HG03064 (cell line): ENCODE data around the gene CHD8.
"Not testable (repeated sequence)": the region's sequence is repeated elsewhere in the genome, so short reads cannot be mapped to it uniquely, and the experiment has no call there.

ENCODE experiments used
- ATAC-seq: cut with Tn5 transposase; IDR thresholded peaks from one replicate; pipeline ENCODE4 v1.9.1; 2021; ENCODE audit warnings: low read depth; ENCODE audit not compliant: unreplicated experiment

Gene CHD8, protein sequence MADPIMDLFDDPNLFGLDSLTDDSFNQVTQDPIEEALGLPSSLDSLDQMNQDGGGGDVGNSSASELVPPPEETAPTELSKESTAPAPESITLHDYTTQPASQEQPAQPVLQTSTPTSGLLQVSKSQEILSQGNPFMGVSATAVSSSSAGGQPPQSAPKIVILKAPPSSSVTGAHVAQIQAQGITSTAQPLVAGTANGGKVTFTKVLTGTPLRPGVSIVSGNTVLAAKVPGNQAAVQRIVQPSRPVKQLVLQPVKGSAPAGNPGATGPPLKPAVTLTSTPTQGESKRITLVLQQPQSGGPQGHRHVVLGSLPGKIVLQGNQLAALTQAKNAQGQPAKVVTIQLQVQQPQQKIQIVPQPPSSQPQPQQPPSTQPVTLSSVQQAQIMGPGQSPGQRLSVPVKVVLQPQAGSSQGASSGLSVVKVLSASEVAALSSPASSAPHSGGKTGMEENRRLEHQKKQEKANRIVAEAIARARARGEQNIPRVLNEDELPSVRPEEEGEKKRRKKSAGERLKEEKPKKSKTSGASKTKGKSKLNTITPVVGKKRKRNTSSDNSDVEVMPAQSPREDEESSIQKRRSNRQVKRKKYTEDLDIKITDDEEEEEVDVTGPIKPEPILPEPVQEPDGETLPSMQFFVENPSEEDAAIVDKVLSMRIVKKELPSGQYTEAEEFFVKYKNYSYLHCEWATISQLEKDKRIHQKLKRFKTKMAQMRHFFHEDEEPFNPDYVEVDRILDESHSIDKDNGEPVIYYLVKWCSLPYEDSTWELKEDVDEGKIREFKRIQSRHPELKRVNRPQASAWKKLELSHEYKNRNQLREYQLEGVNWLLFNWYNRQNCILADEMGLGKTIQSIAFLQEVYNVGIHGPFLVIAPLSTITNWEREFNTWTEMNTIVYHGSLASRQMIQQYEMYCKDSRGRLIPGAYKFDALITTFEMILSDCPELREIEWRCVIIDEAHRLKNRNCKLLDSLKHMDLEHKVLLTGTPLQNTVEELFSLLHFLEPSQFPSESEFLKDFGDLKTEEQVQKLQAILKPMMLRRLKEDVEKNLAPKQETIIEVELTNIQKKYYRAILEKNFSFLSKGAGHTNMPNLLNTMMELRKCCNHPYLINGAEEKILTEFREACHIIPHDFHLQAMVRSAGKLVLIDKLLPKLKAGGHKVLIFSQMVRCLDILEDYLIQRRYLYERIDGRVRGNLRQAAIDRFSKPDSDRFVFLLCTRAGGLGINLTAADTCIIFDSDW (N-terminal part only)

DNA sequence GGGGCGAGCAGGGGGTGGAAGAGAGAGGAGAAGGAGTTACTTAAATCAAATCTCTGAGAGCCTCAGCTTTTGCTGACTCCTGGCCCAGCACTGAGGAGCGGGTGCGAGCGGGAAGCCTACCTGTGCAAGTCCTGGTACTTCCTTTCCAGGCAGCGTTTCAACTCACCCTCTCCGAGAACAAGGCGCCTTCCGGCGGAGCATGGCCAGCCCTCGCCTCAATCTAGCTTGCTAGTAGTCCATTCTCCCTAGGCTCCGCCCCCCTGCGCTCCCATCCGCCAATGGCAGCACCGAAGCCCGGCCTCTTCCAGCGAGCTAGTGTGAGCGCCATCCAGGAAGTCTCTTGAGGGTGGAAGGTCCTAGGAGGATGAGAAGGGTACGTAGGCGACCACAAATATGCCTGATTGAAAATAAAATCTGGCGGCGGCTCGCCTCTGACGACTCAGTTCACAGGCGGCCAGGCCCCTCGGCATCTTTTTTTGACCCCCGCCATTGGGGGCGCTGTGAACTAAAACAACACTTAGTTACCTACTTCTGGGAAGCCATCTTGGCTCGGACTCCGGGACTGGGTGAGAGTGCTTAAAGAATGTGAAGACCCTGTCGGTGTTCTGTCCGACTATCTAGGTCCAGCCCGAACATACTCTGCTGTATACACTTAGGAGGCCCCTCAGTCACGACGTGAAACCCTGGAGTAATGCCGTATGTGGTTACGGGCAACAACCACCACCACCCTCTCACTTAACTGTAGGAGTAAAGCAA lies at the start of gene CHD8:
Gene CHD8, minus strand, starts transcription at position 212 of the 756 bp plus-strand sequence. CDS start 24,480 bp downstream, outside the sequence.
- ATAC-seq = peak; percentile 97

- ATAC-seq = peak; percentile 71
Observed at GRCh38 chr14:21505012-21505553, 49.2 kb upstream of the CHD8 start.

- ATAC-seq = no peak
Observed at GRCh38 chr14:21503376-21503775, 47.5 kb upstream of the CHD8 start.

- ATAC-seq = no peak
Observed at GRCh38 chr14:21501568-21501967, 45.6 kb upstream of the CHD8 start.

DNA sequence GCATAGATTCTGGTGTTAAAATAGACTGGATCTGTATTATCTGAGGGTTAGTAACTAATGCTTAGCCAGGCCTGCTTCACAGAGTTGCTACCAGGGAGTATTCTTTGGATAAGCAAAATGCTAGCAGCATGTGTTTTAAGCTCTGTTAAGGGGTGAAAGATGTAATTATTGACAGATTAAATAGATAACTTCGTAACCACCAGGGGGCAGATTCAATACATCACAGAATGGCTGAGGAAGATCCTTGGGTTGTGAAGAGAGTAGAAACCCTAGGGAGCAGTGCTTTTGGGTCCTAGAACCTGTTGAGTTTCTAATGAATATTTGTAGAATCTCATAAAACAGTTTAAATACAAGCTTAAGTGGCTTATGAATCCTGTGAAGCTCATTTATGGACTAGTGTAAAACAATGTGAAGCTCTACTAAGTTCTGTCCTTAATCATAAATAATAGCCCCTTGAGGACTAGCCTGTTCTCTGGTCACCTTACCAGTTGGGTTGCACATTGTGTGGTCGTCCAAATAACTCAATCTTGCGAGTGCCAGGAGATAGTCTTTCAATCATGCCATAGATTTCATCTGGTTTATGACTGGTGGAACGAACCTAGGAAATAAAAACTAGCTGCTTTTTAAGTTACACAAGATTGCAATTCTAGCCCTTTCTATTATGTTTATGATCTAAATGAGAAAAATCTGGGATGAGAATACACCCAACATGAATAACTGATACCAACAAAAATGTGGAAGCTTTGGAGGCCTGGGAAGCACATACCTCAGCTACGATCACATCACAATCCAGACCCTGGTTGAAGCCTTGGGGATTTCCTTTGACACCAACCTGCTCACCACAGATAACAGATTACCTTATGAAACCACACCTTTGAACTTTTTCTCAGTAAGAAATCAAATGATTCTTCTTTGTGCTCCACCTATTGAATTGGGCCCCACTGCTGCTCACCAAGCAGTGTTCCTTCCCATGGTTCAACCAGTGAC lies 42.9 kb upstream of the CHD8 start:
- no peak for ATAC-seq

DNA sequence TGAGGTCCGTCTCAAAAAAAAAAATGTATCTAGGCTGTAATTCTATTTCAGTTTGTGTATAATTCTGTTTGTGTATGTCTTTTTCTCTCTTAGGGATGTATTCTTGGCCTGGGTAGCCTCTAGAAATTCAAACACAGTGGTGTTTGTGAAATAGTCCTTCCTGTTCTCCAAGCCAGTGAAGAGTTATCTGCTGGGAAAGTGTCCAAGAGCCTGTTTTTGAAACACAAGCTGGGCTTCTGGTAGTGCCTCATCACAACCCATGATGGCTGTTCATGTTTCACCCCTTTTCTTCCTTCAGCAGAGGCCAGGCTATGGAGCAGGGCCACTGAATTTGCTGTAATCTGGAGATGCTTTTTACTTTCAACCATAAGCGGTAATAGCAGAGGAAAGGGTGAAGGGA lies 40.5 kb upstream of the CHD8 start:
- ATAC-seq = no peak

DNA sequence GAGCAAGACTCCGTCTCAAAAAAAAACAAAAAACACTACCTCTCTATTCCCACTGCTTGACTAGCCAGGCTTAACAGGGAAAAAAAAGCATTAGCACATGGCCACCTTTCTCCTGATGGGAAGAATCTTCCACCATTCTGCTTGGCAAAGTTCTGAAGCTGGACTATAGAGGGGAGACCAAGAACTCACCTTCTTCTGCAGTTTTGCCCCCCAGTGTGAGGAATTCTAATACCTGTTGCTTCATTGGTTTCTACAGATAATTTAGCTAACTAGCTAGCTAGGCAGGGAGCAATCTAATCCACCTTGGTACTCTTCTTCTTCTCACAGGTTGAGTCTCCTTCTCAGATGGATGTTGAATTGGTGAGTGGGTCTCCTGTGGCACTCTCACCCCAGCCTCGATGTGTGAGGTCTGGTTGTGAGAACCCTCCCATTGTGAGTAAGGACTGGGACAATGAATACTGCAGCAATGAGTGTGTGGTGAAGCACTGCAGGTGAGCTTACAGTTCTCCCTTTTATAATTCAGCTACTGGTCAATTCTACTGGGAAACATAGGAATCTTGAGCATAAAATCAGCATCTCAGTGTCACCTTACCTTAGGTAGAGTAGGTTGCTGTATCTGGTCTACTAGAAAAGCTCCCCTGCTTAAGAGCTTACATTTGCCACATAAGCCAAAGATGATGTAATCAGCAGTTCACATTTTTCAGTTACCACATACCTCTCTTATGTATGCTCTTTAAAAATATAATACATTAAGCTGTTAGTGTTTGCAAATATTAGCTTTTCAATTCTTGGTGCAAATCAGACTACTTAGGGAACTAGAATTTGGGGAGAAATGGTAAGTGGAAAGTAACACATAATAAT lies 39.2 kb upstream of the CHD8 start:
- ATAC-seq = no peak

DNA sequence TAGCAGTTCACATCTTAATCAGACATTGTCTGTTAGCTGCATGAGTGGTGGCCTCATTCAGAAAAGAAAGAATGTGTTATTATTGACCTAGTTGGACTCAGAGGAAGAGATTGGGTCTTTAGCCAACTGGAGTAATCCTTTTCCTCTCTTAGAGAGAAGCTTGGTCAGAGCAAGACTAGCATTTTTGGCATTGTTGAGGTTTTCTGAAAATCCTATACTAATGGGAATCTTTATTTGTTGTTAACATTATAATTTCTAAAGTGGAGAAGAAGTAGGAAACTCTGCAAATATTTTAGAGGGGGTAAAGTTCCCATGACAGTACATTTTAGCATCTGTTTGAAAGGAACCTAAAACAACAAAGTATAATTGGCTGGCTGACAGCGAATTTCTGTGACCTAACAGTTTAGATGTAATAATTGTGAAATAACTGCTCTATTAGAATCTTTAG lies 30.7 kb upstream of the CHD8 start:
- no peak for ATAC-seq

DNA sequence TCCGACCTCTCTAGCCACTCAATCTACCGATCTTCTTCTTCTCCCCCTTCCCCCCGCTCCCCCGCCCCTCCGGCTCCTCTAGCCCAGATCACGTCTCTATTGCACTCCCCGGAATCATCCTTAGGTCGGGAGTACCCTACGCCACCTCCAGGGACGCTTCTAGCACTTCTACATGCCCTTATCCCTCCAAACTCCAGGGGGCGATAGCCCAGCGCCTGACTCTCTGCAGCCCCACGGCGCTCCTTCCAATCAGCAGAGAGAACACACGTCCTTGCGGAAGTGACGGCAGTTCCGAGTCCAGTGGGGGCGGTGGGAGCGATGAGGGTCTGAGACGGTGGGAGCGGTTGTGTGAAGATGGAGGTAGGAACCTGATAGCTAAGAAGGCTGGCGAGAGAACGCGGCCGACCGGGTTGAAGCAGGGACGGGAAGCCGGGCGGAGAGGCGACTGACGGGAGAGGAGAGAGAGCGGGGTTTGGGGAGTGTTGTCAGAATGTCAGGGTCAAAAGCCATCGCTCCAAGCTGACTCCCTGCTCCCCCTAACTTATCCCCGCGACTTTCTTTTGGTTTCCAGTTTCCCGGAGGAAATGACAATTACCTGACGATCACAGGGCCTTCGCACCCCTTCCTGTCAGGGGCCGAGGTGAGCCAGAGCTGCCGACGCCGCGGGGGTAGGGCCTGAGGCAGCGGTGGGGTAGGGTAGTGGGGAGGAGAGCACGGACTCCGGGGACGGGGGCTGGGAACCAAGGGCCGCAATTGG lies 21.2 kb upstream of the CHD8 start, which contains the start of the genes RAB2B and TOX4:
Gene RAB2B, minus strand, starts transcription at position 35 of the 757 bp plus-strand sequence. CDS start 87 bp downstream, outside the sequence.
Gene TOX4, plus strand, starts transcription at position 271 of the 757 bp plus-strand sequence. Its CDS starts 84 bp downstream, at position 355.
- ATAC-seq = peak; percentile 100

DNA sequence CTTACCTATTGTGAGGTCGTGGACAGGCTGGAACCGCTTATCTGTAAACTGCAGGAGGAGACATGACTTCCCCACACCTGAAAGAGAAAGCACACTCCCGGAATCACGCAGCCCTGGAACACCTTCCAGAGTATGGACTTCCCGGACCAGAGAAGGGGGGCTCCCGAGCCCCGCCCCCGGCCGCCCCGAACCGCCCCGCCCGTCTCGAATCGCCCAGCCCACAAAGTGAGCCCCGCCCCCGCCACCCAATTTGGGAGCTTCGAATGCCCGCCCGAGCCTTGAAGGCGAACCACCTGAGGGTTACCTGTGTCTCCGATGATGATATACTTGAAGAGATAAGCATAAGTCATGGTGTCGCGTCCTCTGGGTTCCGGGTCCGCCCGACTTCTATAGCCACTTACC lies 20.6 kb upstream of the CHD8 start:
- ATAC-seq = peak; percentile 40

DNA sequence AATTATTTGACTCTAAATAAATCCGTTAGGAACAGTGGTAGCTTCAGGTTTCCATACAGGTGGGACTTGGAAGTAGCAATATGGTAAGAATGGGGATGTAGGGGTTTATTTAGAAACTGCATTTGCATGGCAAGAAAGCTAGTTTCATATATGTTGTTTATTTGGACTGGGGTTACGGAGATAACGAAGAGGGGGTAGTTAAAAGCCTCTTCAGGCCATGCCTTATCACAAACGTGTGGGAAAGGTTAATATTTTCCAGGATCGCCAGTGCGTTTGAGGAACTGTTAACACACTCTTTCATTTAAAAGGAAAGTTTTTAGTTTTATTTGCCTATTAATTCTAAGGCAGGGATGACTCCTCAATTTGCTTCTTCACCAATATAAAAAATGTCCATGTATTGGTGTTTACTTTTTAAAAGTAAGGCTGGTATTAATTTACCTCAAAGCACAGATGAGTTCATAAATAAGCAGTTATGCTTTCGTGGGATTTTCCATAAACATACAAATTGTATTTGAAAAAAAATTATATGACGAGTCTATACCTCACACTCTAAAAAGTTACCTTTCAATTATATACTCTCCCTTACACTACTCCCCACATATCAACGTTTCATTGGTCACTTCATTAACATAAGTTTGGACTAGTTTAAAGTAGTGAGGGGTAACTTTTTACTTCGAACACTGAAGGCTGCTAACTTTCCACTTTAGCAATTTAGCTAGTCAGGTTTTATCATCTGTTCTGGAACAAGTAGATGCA lies 20.0 kb upstream of the CHD8 start:
- ATAC-seq = no peak

DNA sequence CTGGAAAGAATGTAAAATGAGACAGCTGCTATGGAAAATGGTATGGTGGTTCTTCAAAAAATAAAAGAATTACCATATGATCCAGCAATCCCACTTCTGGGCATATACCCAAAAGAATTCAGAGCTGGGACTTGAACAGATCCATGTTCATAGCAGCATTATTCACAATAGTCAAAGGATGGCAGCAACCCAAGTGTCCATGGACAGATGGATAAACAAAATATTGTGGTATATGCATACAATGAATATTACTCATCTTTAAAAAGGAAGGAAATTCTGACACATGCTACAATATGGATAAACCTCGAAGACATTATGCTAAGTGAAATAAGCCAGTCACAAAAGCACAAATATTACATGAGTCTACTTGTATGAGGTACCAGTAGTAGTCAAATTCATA lies 11.7 kb upstream of the CHD8 start:
- no peak for ATAC-seq

DNA sequence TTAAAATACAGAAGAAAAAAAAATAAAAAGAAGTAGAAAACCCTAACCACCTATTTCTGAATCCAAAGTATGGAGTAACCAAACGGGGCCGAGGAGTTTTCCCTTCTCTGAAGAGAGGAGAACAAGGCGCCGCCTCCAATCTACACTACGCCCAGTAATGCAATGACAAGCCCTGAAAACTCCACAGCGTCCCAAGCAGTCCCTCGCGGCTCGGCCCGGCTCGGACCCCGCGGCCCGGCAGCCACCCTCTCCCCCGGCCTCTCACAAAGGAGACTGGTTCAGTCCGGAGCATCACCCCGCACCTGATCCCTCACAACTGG lies 371 bp downstream of the CHD8 start:
- peak; percentile 24 for ATAC-seq

DNA sequence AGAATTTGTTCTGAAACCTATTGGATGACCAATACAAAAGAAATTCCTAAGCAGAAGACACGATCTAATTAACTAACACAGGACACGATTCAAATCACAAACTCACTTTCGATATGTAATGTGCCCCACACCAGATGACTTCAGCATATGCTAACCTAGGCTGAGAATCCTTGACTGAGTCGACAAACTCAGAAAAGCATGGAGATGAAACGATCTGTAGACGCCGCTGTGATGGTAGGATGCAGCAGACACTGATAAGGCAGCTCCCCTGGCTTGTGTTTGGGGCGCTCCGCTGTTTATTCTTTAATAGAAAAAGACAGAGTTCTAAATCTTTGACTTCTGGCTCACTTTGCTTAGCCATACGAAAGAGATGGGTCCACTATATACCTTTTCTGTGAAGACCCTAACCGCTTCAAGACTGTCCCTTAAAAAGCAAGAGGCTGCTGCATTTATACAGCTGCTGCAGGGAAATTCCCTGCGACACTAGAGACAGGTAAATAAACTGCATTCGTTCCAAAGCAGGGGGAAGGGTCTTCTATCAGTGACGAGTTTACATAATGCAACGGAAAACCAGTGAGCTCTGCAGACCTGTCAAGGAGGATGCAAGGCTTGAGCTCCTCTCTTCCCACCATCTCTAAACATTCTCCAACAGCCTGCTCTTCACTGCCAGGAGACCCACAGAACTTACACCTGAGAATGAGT lies 929 bp downstream of the CHD8 start:
- ATAC-seq = no peak

DNA sequence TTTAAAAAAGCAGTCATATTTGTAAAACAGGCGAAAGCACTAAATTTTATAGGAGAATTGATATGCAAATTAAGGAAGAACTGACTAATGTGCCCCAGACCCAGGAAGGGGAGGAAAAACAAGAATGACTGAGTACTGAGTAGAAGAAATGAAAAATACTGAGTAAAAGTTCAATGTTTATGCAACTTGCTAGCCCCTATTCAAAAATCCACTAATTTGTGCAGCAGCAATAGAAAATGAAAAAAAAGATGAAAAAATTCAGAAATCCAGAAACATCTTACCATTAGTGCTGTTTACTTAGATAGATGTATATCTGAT lies 6.1 kb downstream of the CHD8 start:
- ATAC-seq = no peak

DNA sequence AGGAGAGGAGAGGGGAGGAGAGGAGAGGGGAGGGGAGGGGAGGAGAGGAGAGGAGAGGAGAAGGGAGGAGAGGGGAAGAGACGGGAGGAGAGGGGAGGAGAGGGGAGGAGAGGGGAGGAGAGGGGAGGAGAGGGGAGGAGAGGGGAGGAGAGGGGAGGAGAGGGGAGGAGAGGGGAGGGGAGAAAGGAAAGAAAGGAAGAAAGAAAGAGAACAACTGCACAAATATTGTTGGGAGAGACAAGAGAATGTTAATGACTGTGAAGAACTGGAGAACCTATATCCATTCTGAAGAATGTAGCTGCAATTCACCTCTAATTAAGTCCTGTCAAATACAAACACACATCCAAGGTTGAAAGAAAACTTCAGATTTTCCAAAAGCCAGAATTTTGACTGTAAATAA lies 13.3 kb downstream of the CHD8 start:
- ATAC-seq = not testable (repeated sequence)
